Activated CD4-positive, alpha-beta T cell treated with anti-CD3 and anti-CD28 coated beads for 24 hours (primary cell): ENCODE results near the gene TAB3.

Experiments
- DNase-seq, 2 donors: peaks; one replicate each; pipeline ENCODE4 v3.0.0-alpha.2; 2020; ENCODE audit warnings: low read depth in 2 of 2

The TAB3 gene

GRCh38 chrX:30885136-30885535 is 3.9 kb downstream of the TAB3 start:
- DNase-seq = no peak

GRCh38 chrX:30883138-30883537 is 5.9 kb downstream of the TAB3 start:
- no peak for DNase-seq

- DNase-seq = no peak
These were observed 7.3 kb downstream of the TAB3 start for GRCh38 chrX:30881797-30882196.

- DNase-seq = no peak
These were observed 7.7 kb downstream of the TAB3 start for GRCh38 chrX:30881390-30881789.

- no peak for DNase-seq
These were observed 9.0 kb downstream of the TAB3 start for GRCh38 chrX:30880058-30880457.

GRCh38 chrX:30876367-30876766 is 12.7 kb downstream of the TAB3 start:
- DNase-seq = no peak

- DNase-seq = no peak
These were observed 13.1 kb downstream of the TAB3 start for GRCh38 chrX:30875957-30876356.

- no peak for DNase-seq
These were observed 14.2 kb downstream of the TAB3 start for GRCh38 chrX:30874851-30875250.

GRCh38 chrX:30870572-30870971 is 18.5 kb downstream of the TAB3 start:
- no peak for DNase-seq

GRCh38 chrX:30865612-30866011 is 23.4 kb downstream of the TAB3 start:
- no peak for DNase-seq

- DNase-seq = no peak
These were observed 24.0 kb downstream of the TAB3 start for GRCh38 chrX:30865015-30865414.

GRCh38 chrX:30864383-30864785 is 24.7 kb downstream of the TAB3 start:
- DNase-seq = no peak

GRCh38 chrX:30863974-30864373 is 25.1 kb downstream of the TAB3 start:
- DNase-seq = no peak

GRCh38 chrX:30858098-30858497 is 31.0 kb downstream of the TAB3 start:
- DNase-seq = no peak

- no peak for DNase-seq
These were observed 37.6 kb downstream of the TAB3 start for GRCh38 chrX:30851449-30851848.

GRCh38 chrX:30835373-30835772 is 53.7 kb downstream of the TAB3 start:
- no peak for DNase-seq

GRCh38 chrX:30833896-30834295 is 55.2 kb downstream of the TAB3 start:
- no peak for DNase-seq

- DNase-seq = peak; percentile 2 to 15
These were observed 58.0 kb downstream of the TAB3 start for GRCh38 chrX:30831082-30831481.

GRCh38 chrX:30830326-30830943 is 58.6 kb downstream of the TAB3 start:
- no peak for DNase-seq

GRCh38 chrX:30824275-30824674 is 64.8 kb downstream of the TAB3 start:
- DNase-seq = no peak

- no peak for DNase-seq
These were observed 66.3 kb downstream of the TAB3 start for GRCh38 chrX:30822764-30823163.

GRCh38 chrX:30822068-30822681 is 66.9 kb downstream of the TAB3 start:
- DNase-seq = no peak

GRCh38 chrX:30821116-30821515 is 67.9 kb downstream of the TAB3 start:
- no peak for DNase-seq

GRCh38 chrX:30819080-30819479 is 70.0 kb downstream of the TAB3 start:
- DNase-seq = no peak
